H1 (cell line): ENCODE results near the gene ZNF221. TPM values are rescaled to one million over a fixed set of nuclear protein-coding genes. Genes with fewer than 3 reads are reported as not detected.
A peak's percentile ranks its signal among the peaks of the same experiment; 100 is the strongest.

Experiments
- BRCA1 ChIP-seq: IDR thresholded peaks from 2 replicates; pipeline ENCODE4 v1.6.1; 2012; ENCODE audit warnings: low read depth, low read length, improper control_type of control experiment
- GTF2F1 ChIP-seq: IDR thresholded peaks from 2 replicates; pipeline ENCODE4 v1.6.1; 2012; ENCODE audit warnings: low read depth, low read length, improper control_type of control experiment, borderline replicate concordance
- POU5F1 ChIP-seq: IDR thresholded peaks from 2 replicates; pipeline ENCODE4 v1.6.1; 2011; ENCODE audit warnings: low read depth, mild to moderate bottlenecking, low read length, moderate library complexity
- SAP30 ChIP-seq: fragments of 300-600 bp; sonication (generic); IDR thresholded peaks from 2 replicates; pipeline ENCODE4 v1.7.1; 2012; ENCODE audit warnings: low read length, moderate library complexity, mild to moderate bottlenecking, inconsistent platforms; ENCODE audit not compliant: insufficient read depth, insufficient replicate concordance
- ZNF274 ChIP-seq: IDR thresholded peaks from 2 replicates; pipeline ENCODE4 v1.7.0; 2012; ENCODE audit warnings: low read length, borderline replicate concordance; ENCODE audit errors: extremely low read depth
- polyA plus RNA-seq, 7 experiments: library from polyadenylated mRNA; depleted of rRNA in 3 of 7; stranded (reverse) in 5 of 7; unstranded in 2 of 7; fragments of >200 nt in 5 of 7; fragments of 200-250 nt in 2 of 7; gene quantifications; 1 replicate in 5 of 7; 2 replicates in 1 of 7; 4 replicates in 1 of 7; pipeline versions ENCODE4 v1.2.1 to v1.2.3, GENCODE V29; 2011 to 2013; ENCODE audit warnings: missing spikeins in 2 of 7, mixed read lengths in 2 of 7
- total RNA-seq: library from RNA; stranded (reverse); fragmentation: NEBNext Ultra II Directional; extraction: Animal tissue kit (Norgen Biotek cat#: 25700); gene quantifications from 2 replicates; pipeline ENCODE4 v1.2.1, GENCODE V29; 2021
- TF ChIP-seq, protein P1 (sequence below): IDR thresholded peaks from 2 replicates; pipeline ENCODE4 v1.6.1; 2012; ENCODE audit warnings: inconsistent platforms
- TF ChIP-seq, protein P2 (sequence below): IDR thresholded peaks from 2 replicates; pipeline ENCODE4 v1.6.1; 2012; ENCODE audit warnings: inconsistent platforms
- TF ChIP-seq, protein P3 (sequence below): IDR thresholded peaks from 2 replicates; pipeline ENCODE4 v1.6.1; 2012; ENCODE audit warnings: low read length, inconsistent platforms

Gene ZNF221
- total and polyA plus RNA-seq, 2 of the 8 experiments (the other 6 are each of a cell fraction or from before 2014, with no cell fraction given): 0.50 to 8.4 TPM

DNA sequence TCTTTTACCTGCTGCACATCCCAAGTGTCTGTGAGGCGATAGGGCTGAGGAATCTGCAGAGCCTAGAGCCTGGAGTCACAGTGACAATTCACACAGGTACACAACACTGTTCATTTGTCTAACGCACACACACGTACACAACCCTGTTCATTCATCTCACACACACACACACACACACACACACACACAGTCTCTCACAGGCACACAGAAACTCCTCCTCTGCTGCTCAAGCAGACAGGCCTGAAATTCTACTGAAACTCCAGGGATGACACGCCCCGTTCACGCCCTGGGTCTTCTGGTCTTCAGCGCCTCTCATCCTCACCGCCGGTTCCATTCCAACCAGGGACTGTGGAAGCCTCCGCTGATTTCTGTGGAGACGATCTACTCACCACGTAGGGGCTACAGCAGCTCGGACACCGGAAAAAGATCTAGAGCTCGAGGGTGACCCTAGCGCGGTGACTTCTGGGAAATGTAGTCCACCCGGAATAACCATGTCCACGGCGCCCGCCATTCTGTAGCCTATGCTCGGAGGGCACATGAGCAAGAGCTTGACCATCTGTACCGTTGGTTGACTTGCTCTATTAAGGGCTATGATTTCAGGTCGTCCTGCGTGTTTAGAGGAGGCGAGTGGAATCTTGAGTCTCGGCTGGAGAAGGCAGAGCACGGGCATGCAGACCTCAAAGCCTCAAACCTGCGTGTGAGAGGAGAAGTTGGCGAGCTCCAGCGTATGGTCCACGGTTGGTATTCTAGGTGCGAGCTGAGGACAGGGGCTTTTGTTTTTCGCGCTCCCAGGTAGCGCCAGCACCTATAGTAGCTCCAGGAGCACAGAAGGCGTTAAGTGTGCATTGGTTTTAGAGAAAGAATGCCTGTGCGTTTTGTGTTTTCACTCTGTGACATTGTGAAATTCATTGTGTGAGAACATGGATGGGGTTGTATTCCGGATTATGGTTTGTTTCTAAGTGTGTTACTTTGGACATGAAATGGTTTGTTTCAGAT, 49.3 kb upstream of the ZNF221 start (continued):
- TF ChIP-seq BRCA1 (no peak), SAP30 (no peak), POU5F1 (no peak), ZNF274 (no peak), GTF2F1 (no peak)
- TF ChIP-seq, protein P1, sequence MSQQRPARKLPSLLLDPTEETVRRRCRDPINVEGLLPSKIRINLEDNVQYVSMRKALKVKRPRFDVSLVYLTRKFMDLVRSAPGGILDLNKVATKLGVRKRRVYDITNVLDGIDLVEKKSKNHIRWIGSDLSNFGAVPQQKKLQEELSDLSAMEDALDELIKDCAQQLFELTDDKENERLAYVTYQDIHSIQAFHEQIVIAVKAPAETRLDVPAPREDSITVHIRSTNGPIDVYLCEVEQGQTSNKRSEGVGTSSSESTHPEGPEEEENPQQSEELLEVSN: peak; percentile 82
- TF ChIP-seq, protein P2, sequence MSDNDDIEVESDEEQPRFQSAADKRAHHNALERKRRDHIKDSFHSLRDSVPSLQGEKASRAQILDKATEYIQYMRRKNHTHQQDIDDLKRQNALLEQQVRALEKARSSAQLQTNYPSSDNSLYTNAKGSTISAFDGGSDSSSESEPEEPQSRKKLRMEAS: peak; percentile 58
- TF ChIP-seq, protein P3, sequence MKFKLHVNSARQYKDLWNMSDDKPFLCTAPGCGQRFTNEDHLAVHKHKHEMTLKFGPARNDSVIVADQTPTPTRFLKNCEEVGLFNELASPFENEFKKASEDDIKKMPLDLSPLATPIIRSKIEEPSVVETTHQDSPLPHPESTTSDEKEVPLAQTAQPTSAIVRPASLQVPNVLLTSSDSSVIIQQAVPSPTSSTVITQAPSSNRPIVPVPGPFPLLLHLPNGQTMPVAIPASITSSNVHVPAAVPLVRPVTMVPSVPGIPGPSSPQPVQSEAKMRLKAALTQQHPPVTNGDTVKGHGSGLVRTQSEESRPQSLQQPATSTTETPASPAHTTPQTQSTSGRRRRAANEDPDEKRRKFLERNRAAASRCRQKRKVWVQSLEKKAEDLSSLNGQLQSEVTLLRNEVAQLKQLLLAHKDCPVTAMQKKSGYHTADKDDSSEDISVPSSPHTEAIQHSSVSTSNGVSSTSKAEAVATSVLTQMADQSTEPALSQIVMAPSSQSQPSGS: no peak
